HL-60/S4 (cell line): ENCODE data around the gene BHLHA15.

Experiments
- in situ Hi-C: fragments of 300-500 bp; cut with MboI; formaldehyde crosslinking; loops from 2 replicates; pipeline ENCODE4 v1.14.3; 2022; ENCODE audit warnings: low sequenced_read_pairs

The BHLHA15 gene

DNA sequence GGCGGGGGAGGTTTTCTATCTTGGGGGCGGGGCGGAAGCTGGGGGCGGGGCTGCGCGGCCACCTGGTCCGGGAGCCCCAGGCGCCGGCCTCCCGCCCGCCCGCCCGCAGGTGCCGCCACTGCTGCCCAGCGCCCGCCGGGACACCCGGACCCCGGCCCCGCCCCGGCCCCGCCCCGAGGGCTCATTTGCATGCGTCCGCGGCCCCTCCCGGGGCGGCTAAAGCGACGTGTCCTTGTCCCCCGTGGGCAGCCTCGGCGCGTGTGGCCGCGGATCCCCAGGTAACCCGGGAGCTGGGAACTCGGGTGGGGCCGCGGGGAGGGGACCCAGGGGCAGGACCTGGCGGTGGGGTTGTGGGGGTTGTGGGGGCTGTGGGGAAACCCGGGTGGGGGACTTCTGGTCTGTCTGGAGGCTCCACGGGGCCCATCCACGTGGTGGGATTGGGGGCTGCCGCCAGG, at the start of gene BHLHA15:
Gene BHLHA15, plus strand, starts transcription at position 219 of the 455 bp plus-strand sequence. CDS start 871 bp downstream, outside the sequence.
- in situ Hi-C loops = no loop called here

DNA sequence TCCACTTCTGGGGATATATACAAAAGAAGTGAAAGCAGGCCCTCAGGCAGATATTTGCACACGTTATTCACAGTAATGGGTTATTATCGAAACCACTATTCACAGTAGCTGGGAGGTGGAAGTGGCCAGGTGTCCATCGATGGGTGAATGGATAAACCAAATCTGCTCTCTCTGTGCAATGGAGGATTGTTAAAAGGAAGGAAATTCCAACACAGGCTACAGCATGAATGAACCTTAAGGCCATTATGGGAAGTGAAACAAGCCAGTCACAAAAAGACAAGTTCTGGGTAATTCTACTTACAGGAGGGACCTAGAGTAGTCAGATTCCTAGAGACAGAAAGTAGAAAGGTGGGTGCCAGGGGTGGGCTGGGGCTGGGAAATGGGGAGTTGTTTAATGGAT, 48.5 kb upstream of the BHLHA15 start:
- in situ Hi-C loops = no loop called here

DNA sequence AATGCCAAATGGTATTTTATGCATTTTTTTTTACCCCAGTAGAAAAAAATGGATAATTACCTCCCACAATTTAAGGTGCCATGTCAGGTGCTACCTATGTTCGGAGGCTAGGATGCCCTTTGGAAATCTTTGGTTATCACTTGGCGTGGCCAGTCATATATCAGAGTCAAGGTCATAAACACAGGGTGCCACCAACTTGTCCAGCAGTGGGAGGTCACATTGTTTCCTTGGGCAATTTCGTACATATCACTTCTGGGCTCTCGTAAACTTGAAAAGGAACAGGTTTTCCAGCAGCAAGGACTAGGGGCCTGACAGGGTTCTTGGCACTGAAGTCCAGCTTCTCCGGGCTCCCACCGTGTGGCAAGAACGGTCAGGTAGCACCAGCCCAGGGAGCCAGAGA, 48.0 kb upstream of the BHLHA15 start:
- in situ Hi-C loops = no loop called here

DNA sequence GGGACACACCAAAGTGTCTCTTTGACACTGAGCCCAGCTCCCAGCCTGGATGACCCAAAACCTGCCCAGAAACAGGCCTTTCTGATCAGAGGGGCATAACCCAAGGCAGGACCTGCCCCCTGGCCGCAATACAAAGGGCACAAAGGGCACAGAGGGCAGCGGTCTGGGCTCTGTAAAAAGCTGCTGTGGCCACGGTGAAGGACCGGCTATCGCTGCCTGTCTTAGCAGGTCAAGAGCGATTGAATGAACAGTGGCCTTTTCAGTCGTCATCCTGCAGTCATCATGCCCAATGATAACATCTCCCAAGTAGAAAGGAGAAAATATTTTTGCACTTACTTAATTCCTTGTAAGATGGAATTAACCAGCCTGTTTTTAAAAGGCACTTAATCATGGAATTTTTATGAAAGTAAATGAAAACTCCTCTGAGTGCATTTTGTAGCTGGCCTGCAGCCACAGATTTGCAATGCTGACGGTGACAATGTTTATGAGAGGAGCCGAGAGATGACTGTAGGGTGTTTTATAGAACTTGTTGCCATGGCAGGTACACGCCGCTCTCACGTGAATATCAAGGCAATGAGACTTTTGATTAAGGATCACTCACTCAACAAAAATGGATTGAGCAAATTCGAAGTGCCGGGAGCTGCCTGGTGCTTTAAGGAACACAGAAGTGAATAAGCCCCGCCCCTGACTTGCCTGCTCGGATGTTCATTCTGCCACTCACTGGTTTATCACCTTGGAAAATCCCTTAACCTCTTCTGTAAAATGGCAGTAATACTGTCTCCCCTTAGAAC, 47.3 kb upstream of the BHLHA15 start:
- in situ Hi-C loops = no loop called here

DNA sequence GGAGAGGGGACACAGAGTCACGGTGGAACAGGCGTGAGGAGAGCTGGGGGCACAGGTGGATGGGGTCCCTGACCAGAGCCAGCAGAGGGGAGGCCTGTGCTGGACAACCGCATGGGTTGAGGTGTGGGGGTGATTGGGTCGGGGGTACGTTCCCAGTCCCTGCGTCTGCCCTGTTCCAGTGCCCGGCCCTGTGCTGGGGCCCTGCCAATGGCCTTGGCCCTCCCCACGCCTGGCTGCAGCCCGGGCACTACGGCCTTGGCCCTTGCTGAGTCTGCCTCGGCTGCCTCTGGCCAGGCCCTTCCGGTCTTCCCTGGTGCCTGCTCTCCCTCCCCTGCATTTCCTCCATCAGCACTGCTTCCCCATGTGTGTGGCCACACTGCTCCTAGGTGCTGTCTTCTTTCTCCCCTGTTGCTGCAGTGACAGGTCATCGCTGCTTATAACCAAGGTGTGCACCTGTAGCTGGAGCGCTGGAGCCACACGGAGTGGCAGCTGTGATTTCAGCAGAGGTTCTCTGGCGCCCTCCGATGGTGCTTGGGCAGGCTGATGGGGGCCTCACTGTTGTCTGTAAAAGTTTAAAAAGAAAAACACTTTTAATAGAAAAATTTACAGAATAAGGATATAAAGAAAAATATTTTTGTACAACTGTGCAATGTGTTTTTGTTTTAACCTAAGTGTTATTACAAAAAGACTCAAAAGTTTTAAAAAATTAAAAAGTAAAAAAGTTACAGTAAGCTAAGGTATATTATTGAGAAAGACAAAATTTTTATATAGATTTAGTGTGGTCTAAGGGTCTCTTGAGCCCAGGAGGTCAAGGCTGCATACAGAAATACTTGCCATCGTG, 45.2 kb upstream of the BHLHA15 start:
- in situ Hi-C loops = no loop called here

DNA sequence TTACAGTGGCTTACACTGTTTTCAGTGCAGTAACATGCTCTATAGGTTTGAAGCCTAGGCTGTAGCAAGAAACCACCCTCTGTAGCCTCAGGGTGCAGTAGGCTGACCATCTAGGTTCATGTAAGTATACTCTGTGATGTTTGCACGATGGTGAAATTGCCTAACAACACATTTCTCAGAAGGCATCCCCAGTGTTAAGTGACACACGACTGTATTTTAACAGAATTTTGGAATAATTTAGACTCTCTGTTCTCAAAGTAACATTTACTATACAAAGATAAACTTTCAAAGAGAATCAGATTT, 44.6 kb upstream of the BHLHA15 start:
- in situ Hi-C loops = no loop called here

DNA sequence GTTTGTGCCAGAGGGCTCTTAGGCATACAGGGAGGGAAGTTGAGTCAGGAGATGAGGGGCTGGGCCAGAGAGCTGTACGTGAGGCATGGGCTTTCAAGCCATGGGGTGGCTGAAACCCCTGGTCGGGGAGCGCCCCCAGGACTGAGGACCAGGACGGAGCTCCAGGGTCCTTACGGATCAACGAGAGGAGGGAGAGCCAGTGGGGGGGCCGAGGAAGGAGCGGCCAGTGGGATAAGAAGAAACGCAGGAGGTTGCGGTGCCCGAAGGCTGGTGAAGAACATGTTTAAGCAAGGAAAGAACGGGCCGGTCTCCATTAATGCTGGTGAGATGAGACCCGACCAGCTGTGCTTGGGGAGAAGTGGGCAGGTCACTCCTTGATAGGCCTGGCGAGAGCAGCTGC, 43.6 kb upstream of the BHLHA15 start:
- in situ Hi-C loops = no loop called here

DNA sequence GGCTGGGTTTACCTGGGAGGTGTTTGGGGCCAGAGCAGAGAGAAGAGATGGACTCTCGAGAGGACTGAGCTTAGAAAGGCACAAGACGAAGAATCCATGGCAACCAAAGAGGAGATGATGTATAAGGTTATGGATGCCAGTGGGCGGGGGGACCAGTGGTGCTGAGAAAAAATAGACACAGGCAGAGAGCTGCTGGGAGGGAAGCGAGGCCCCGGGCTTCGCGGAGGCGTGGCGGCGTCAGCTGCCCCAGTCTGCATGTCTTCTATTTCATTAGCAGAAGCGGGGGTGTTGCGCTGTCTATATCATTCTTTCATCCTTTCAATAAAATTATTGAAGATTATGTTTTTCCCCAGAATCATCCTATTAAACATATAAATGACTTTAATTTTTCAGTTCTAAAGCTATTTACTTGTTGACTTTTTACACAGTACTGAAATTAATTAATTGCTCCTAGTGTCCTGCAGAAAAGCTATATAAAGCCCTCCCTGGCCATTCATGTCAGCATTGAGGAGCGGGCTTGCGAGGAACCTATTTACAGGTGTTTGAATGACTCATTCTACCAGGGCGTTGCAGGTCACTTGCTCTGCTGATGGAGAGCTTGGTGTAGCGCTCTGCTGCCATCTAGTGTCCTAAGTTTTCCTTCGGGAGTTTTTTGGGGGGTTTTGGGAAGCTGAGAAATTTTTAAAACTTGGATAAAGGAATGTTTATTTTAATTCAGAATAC, 42.9 kb upstream of the BHLHA15 start:
- in situ Hi-C loops = no loop called here

DNA sequence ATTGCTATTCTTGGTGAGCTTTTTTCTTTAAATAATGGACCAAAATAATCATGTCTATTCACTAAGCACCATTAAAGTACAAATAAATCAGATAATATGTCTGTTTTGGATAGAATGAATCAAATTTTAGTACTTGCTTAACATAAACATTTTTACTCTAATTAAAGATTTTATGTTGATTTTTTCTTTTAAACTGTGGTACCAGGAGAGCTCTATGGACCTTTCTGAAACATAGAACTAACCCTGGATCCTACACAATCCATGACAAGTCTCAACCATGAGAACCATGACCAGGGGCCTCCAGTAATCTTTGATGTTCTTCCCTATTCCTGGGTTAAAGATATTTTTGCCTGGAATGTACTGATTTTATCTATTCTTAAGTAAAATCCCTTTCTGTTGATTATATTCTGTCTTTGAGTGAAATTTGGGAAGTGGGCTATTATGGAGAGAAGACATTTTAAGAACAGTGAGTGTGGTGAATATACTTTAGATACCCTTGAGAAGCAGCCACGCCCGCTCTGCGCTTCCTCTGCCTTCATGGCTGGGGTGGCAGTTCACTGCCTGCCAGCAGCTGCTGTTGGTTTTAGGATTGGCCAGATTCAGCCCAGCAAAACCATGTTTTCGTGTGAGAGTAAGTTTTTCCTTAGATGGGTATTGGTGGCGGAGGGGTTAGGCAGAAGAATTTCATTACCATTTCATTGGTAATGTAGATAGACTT, 42.2 kb upstream of the BHLHA15 start:
- in situ Hi-C loops = no loop called here

DNA sequence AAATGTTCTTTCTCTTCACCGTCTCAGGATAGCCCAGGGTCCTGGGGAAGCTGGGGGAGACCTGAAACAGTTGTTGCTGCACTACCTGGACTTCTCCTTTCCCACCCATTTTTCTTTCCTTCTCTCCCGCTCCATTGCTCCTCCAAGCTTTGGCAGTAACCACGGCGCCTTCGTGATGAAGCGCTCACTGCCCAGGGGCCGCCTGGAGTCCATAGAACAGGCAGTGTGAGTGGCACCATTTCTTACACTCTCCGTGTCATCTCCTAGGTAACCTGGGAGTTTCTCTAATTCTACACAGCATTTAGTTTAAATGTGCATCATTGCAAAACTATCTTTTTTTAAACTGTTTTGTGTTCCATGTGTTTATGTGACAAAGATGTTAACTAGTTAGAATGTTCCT, 40.3 kb upstream of the BHLHA15 start:
- in situ Hi-C loops = no loop called here

DNA sequence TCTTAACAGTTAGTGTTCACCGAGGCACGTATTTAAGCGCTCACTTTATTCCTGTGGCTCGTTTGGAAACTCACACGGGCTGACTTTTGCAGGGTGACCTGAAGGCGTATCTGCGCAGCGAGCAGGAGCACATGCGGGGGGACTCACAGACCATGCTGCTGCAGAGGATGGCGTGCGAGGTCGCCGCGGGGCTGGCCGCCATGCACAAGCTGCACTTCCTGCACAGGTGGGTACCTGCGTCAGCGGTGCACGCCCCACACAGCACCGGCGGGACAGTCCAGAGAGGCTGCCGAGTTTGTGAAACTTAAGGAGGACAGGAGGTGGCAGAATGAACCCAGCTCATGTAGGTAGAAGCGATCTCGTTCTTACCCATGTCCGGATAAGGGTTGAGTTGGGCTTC, 39.8 kb upstream of the BHLHA15 start:
- in situ Hi-C loops = no loop called here

DNA sequence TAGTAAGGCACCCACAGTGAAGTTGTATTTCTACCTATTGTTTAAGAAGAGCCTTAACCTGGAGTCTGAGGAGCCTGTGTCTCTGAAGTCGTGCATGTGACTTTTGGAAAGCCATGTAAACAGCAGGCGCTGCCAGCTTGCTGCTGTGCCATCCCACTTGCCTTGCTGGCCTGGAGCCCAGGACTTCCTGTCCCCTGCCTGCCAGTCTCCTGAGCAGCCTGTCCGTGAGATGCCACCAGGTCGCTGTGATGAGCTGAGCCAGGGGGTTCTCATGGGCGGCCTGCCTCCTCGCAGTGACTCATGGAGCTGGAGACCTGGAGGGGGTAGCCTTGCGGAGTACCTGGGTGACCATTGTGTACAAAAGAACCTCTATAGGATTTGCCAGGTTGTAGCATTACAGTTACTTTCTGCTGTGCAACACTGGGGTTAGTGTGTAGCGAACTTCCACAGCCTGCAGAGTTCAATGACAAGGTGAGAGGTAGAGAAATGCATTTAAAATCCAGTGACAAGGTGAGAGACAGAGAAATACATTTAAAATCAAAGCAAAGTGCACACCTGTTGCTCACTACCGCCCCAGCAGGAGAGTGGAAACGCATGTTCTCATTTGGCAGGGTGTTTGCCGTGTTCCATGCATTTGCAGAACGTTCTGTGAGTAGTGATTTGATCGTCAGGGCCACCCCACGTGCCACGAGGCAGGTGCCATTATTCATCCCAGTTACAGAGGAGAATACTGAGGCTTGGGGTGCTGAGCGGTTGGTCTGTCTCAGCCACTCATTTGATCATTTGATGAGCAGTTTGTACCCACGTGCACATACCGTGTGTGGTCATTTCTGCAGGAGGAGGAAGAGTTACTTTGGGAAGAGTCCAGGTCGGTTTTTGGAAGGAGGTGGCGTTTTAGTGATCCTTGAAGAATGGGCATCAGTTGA, 36.6 kb upstream of the BHLHA15 start:
- in situ Hi-C loops = no loop called here

DNA sequence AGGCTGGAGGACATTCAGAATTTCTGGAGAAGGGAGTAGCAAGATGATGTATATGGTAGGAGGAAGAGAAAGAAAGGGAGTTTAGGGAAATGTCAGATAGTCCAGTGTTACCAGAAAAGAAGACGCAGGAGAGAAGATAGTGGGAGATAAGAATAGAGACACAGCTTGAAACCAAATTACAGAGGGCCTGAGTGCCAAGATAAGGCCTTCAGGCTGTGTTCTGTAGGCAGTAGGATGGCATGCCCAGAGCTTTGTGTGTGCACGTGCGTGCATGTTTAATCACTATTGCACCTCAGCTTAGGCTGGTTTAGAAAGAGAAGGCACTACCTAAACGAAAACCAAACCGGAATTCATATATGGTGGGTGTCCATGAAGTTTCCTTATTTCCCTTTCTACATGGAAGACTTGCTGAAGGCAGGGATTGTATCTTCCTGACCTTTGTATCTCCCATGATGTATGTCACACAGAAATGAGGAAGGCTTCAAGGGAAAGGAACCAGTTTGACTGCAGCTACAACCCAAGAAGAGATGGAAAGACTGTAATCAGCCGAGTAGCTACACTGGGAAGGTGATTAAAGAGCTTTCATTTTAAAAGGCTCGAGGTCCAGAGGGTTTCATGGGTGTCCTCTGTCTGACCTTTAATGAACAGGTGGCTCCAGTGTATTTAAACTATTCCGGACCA, 35.8 kb upstream of the BHLHA15 start:
- in situ Hi-C loops = no loop called here

DNA sequence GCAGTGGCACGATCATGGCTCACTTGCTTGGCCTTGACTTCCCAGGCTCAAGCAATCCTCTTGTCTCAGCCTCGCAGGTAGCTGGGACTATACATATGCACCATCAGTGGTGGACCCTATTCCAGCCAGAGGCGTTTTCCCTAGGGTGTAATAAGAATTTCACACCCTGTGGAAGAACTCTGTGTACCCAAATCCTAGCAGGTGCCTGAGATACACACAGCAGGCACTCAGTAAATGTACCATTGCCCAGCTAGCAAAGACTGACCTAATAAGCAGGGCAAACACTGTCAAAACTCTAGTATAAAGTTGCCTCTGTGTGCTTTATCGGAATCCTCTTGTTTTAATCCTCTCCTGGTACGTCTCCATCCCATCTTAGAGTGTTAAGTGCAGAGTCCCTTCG, 33.7 kb upstream of the BHLHA15 start:
- in situ Hi-C loops = no loop called here

DNA sequence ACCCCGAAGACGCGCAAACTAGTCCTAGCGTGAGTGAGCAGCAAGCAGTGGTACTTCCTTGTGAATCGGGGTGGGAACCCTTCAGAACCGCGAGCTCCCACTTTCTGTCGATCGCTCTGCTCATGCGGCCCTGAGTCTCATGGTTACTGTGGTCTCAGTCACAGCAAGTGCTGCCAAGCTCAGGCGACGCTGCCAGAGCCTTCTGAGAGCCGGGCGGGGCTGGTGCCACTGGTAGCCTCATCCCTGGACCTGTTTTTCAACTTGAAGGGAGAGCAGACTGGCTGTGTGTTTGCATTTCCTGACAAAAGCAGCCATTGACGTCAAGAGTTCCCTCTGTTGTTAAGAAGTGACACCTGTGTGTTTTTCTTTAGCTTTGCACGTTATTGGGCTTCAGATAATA, 32.9 kb upstream of the BHLHA15 start:
- in situ Hi-C loops = no loop called here

DNA sequence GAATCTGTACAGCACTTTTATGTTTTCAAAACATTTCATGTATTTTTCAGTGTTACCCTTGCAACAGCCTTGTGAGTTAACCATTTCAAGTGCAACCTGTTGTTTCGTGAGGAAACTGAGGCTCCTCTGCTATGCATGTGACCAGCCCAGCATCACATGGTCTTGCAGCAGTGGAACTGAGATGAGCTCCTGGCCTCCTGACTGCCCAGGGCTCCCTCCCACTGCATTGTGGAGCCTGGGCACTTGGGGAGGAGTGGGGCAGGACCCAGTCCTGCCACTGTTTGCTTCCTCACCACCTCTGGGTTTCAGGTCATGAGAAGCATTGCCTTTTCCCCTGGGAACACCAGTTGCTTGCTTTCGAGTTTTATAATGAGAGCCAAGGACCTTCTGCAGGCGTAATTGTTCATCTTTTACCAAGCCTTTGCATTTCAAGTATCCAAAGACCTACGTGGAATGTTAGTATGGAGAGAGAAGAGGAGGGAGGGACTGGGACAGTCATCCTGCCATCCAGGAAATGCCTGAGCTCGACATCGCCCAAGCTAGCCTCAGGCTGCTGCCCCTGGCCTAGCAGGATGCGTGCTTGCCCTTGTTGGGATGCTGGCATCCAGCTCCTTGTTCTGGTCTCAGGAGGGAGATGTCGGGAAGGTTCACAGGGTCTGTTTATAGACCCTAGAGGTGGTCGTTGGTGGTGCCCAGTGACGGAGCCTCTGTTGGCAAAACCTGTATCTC, 32.3 kb upstream of the BHLHA15 start:
- in situ Hi-C loops = no loop called here

DNA sequence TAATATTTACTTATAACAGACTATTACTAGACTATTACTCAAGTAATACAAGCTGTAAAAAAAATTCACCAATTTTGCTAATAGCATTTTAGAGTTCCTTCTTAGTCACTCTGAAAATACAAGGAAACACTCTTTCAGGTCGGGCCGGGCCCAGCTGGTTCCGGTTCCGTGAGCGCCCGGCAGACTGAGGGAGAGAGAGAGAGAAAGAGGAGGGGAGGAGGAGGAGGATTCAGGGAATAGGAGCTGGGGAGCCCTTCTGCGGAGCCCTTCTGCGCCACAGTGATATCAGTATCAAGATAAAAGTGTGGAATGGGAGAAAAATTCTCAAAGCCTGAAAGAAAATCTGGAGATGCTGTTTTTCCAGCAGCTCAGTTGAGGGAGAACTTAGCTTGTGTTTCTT, 30.5 kb upstream of the BHLHA15 start:
- in situ Hi-C loops = no loop called here

DNA sequence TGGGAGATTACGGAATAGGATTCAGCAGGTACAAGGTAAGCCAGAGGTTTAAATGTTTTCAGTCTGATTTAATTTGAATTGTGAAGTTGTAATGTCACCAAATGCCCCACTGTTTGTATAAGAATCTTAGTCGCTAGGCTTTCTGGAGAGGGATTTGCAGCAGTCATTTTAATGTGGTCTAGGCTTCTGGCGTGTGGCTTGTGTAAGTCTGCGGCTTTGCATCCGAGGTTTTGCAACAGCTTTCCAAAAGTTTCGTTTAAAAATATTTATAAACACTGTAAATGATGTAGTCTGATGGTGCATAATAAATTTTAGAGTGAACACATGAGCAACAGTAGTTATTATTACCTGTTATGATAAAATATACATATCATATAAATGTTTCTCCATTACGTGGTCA, 26.1 kb upstream of the BHLHA15 start:
- in situ Hi-C loops = no loop called here
